A549 (cell line): ENCODE data around the gene LLGL2. TPM values are rescaled to one million over a fixed set of nuclear protein-coding genes. Genes with fewer than 3 reads are reported as not detected.

Source experiments
- ATAC-seq, 2 experiments: fragments of 200-7000 bp in 1 of 2; fragments of >200 bp in 1 of 2; cut with Nextera tagmentation in 1 of 2; cut with Tn5 transposase in 1 of 2; 3 replicates each; pipeline versions ENCODE4 v1.8.0 to v1.9.1; 2018 to 2020; ENCODE audit warnings: mild to moderate bottlenecking in 1 of 2, moderate library complexity in 1 of 2
- CTCF ChIA-PET: fragments of 300-600 bp; sonication (Branson Sonifier 250); formaldehyde crosslinking; extraction: SDS; loops from one replicate; lab custom pipeline; 2021; ENCODE audit warnings: antibody characterized with exemption, inconsistent platforms; lab: Yijun Ruan, JAX
- POLR2A ChIA-PET: fragments of 350-600 bp; formaldehyde crosslinking; extraction: SDS; loops from one replicate; lab custom pipeline; 2021; ENCODE audit warnings: antibody characterized with exemption, inconsistent platforms; lab: Yijun Ruan, JAX
- DNase-seq, 2 experiments: peaks; one replicate each; pipeline versions ENCODE4 v3.0.0 to v3.0.0-alpha.2; 2011 to 2016; ENCODE audit warnings: low read depth in 1 of 2, low spot score in 1 of 2
- FAIRE-seq: peaks from 2 replicates; lab custom pipeline; 2011; peaks lifted over from hg19 to GRCh38; lab: Jason Lieb, UNC
- H3K27ac ChIP-seq, 2 experiments: fragments of >200 bp; sonication (Bioruptor Twin); formaldehyde crosslinking; 3 replicates each; pipeline ENCODE4 v1.5.1; 2016 to 2017
- H3K4me1 ChIP-seq: fragments of >200 bp; sonication (Bioruptor Twin); formaldehyde crosslinking; 3 replicates; pipeline ENCODE4 v1.6.1; 2016
- H3K4me2 ChIP-seq: fragments of >200 bp; sonication (Bioruptor Twin); formaldehyde crosslinking; 3 replicates; pipeline ENCODE4 v1.6.1; 2016
- H3K4me3 ChIP-seq: fragments of >200 bp; sonication (Bioruptor Twin); formaldehyde crosslinking; 3 replicates; pipeline ENCODE4 v1.5.1; 2016
- H3K9me3 ChIP-seq: fragments of >200 bp; sonication (Bioruptor Twin); formaldehyde crosslinking; 3 replicates; pipeline ENCODE4 v1.6.1; 2016
- BCL3 ChIP-seq: fragments of >200 bp; sonication (Bioruptor Twin); formaldehyde crosslinking; IDR thresholded peaks from 3 replicates; pipeline ENCODE4 v1.6.1; 2016
- CBX2 ChIP-seq: fragments of 200-600 bp; sonication (generic); IDR thresholded peaks from 2 replicates; pipeline ENCODE4 v1.6.1; 2016; ENCODE audit warnings: low read depth, mild to moderate bottlenecking, borderline replicate concordance
- CEBPB ChIP-seq, 2 experiments: fragments of >200 bp in 1 of 2; sonication (Bioruptor Twin) in 1 of 2; formaldehyde crosslinking in 1 of 2; IDR thresholded peaks; 2 replicates each; pipeline ENCODE4 v1.6.1; 2012 to 2016
- CHD2 ChIP-seq: fragments of 150-350 bp; IDR thresholded peaks from 2 replicates; pipeline ENCODE4 v1.6.1; 2014; ENCODE audit warnings: low read length; ENCODE audit not compliant: partially characterized antibody
- EHF ChIP-seq: fragments of 250-450 bp; sonication (Bioruptor Pico); IDR thresholded peaks from 2 replicates; pipeline ENCODE4 v1.5.0; 2020; ENCODE audit warnings: mild to moderate bottlenecking
- EP300 ChIP-seq, 2 experiments: fragments of >200 bp; sonication (Bioruptor Twin); formaldehyde crosslinking; IDR thresholded peaks; 2 replicates in 1 of 2; 3 replicates in 1 of 2; pipeline ENCODE4 v1.6.1; 2016 to 2017
- ESRRA ChIP-seq: fragments of 150-350 bp; IDR thresholded peaks from 2 replicates; pipeline ENCODE4 v1.6.1; 2014; ENCODE audit warnings: mild to moderate bottlenecking, low read length, borderline replicate concordance
- FOSB ChIP-seq: fragments of 250-450 bp; sonication (Bioruptor Pico); IDR thresholded peaks from 2 replicates; pipeline ENCODE4 v1.5.0; 2020; ENCODE audit warnings: mild to moderate bottlenecking, moderate library complexity
- GATA3 ChIP-seq: IDR thresholded peaks from 2 replicates; pipeline ENCODE4 v1.6.1; 2012; ENCODE audit warnings: borderline replicate concordance
- HDAC2 ChIP-seq: fragments of 200-600 bp; sonication (generic); IDR thresholded peaks from 2 replicates; pipeline ENCODE4 v1.6.1; 2016
- HES2 ChIP-seq: fragments of >200 bp; sonication (Bioruptor Twin); formaldehyde crosslinking; IDR thresholded peaks from 2 replicates; pipeline ENCODE4 v1.6.1; 2016
- HEYL ChIP-seq: fragments of 250-450 bp; sonication (Bioruptor Pico); IDR thresholded peaks from 2 replicates; pipeline ENCODE4 v1.8.0; 2021; ENCODE audit warnings: mild to moderate bottlenecking, moderate library complexity
- HMGXB4 ChIP-seq: fragments of 250-450 bp; sonication (Bioruptor Pico); IDR thresholded peaks from 2 replicates; pipeline ENCODE4 v1.5.0; 2021; ENCODE audit warnings: mild to moderate bottlenecking, moderate library complexity, borderline replicate concordance
- HOXB13 ChIP-seq: fragments of 250-450 bp; sonication (Bioruptor Pico); IDR thresholded peaks from 2 replicates; pipeline ENCODE4 v1.5.0; 2020; ENCODE audit warnings: low read depth, mild to moderate bottlenecking, moderate library complexity
- HOXB5 ChIP-seq: fragments of 250-450 bp; sonication (Bioruptor Pico); IDR thresholded peaks from 2 replicates; pipeline ENCODE4 v1.5.0; 2020; ENCODE audit warnings: mild to moderate bottlenecking, moderate library complexity
- MAFK ChIP-seq: fragments of 450-650 bp; IDR thresholded peaks from 2 replicates; pipeline ENCODE4 v1.6.1; 2014; ENCODE audit not compliant: partially characterized antibody
- MAX ChIP-seq: IDR thresholded peaks from 2 replicates; pipeline ENCODE4 v1.6.1; 2012
- MAZ ChIP-seq: fragments of 150-350 bp; IDR thresholded peaks from 2 replicates; pipeline ENCODE4 v1.6.1; 2014; ENCODE audit warnings: antibody characterized with exemption, low read depth, low read length, borderline replicate concordance
- MYC ChIP-seq: IDR thresholded peaks from 2 replicates; pipeline ENCODE4 v1.6.1; 2012; ENCODE audit warnings: mild to moderate bottlenecking, inconsistent platforms, low read length, improper control_type of control experiment, borderline replicate concordance
- NFE2L2 ChIP-seq: fragments of 150-350 bp; conservative IDR thresholded peaks from 2 replicates; pipeline ENCODE4 v1.6.1; 2014; ENCODE audit warnings: low read length
- POLR2AphosphoS2 ChIP-seq: conservative IDR thresholded peaks from 2 replicates; pipeline ENCODE4 v1.6.1; 2012; ENCODE audit warnings: low read length, improper control_type of control experiment, inconsistent platforms
- RARB ChIP-seq: fragments of 250-450 bp; sonication (Bioruptor Pico); IDR thresholded peaks from 2 replicates; pipeline ENCODE4 v1.8.0; 2021; ENCODE audit warnings: mild to moderate bottlenecking, moderate library complexity
- RCOR1 ChIP-seq: fragments of 150-350 bp; IDR thresholded peaks from 2 replicates; pipeline ENCODE4 v1.6.1; 2014; ENCODE audit warnings: antibody characterized with exemption, low read length, low read depth
- TFCP2L1 ChIP-seq: fragments of 250-450 bp; sonication (Bioruptor Pico); IDR thresholded peaks from 2 replicates; pipeline ENCODE4 v1.5.0; 2021; ENCODE audit warnings: mild to moderate bottlenecking
- TP53 ChIP-seq: fragments of 250-450 bp; sonication (Bioruptor Pico); IDR thresholded peaks from 2 replicates; pipeline ENCODE4 v1.5.0; 2021; ENCODE audit warnings: mild to moderate bottlenecking, moderate library complexity
- ZFP36 ChIP-seq: fragments of 450-650 bp; IDR thresholded peaks from 2 replicates; pipeline ENCODE4 v1.6.1; 2014; ENCODE audit warnings: borderline replicate concordance; ENCODE audit not compliant: partially characterized antibody
- ZNF302 ChIP-seq: fragments of 250-450 bp; sonication (Bioruptor Pico); IDR thresholded peaks from 2 replicates; pipeline ENCODE4 v1.9.0; 2021; ENCODE audit warnings: inconsistent platforms, mild to moderate bottlenecking, moderate library complexity
- ZSCAN20 ChIP-seq: fragments of 250-450 bp; sonication (Bioruptor Pico); IDR thresholded peaks from 2 replicates; pipeline ENCODE4 v1.8.0; 2022; ENCODE audit warnings: mild to moderate bottlenecking, moderate library complexity
- WGBS: methylation state at CpG from one replicate; pipeline ENCODE4 v1.1.6; 2017; ENCODE audit errors: missing lambda C conversion rate; 5-methylcytosine and 5-hydroxymethylcytosine counted together
- polyA plus RNA-seq, 4 experiments: library from polyadenylated mRNA; depleted of rRNA in 3 of 4; stranded (reverse); fragments of >200 nt; fragmentation: RNase III in 1 of 4; extraction: RNeasy Plus Mini Kit Qiagen cat#74134 plus additional on column Dnase treatment in 1 of 4; gene quantifications; 2 replicates in 3 of 4; 3 replicates in 1 of 4; pipeline ENCODE4 v1.2.3, GENCODE V29; 2011 to 2017

Gene LLGL2
- polyA plus RNA-seq, 2 of the 4 experiments (the other 2 are of a cell fraction): 18.9 to 35.0 TPM

- ATAC-seq (no peak), FAIRE-seq (no peak), DNase-seq (no peak)
- no peak overlapping the region for H3K4me2 ChIP-seq
- CTCF ChIA-PET: interaction anchor here (0.6 to 1.4 kb wide), 4 partner anchors 9 to 60 kb away, joined by 3 to 6 read pairs (median 4); partner anchors contain the start of gene SMIM5
- no peak for TF ChIP-seq POLR2AphosphoS2
- TF ChIP-seq TFCP2L1 (CRISPR knock-in tag): no peak
- TF ChIP-seq EHF (CRISPR knock-in tag): no peak
- no peak for TF ChIP-seq MAZ
- TF ChIP-seq RARB (CRISPR knock-in tag): no peak
- no peak for TF ChIP-seq HOXB13 (CRISPR knock-in tag)
- TF ChIP-seq HDAC2: no peak
- TF ChIP-seq FOSB (CRISPR knock-in tag): no peak
- no peak for TF ChIP-seq HOXB5 (CRISPR knock-in tag)
- no peak for TF ChIP-seq RCOR1
- no peak for TF ChIP-seq CEBPB (IDR thresholded peaks at IDR 0.05)
- TF ChIP-seq CHD2: no peak
- TF ChIP-seq ZSCAN20 (CRISPR knock-in tag): no peak
- TF ChIP-seq ZFP36: no peak
- no peak overlapping the region for H3K27ac ChIP-seq
- H3K4me3 ChIP-seq: no peak overlapping the region
- 92% methylated on average over 32 of the region's 39 CpGs for WGBS
- POLR2A ChIA-PET: no interaction called here
- H3K9me3 ChIP-seq: no peaks in the 10 kb centered on the region
- H3K4me1 ChIP-seq: no peaks in the 10 kb centered on the region
These were observed 47.4 kb downstream of the LLGL2 start for GRCh38 chr17:75572713-75573539.

GRCh38 chr17:75573540-75573957 lies 48.1 kb downstream of the LLGL2 start:
- no peak overlapping the region for H3K4me2 ChIP-seq
- no peak for ATAC-seq
- ChIA-PET CTCF (interaction anchor here (0.7 to 0.9 kb wide), 2 partner anchors 15 to 28 kb away, joined by 3 read pairs; no protein-coding TSS in a partner anchor), POLR2A (no interaction called here)
- no peaks in the 10 kb centered on the region for H3K4me1 ChIP-seq
- 95% methylated on average over 7 of the region's 16 CpGs for WGBS
- H3K27ac ChIP-seq: no peak overlapping the region
- FAIRE-seq: no peak
- DNase-seq: no peak
- TF ChIP-seq BCL3 (no peak), HEYL (CRISPR knock-in tag) (no peak), ESRRA (no peak), EP300 (IDR thresholded peaks at IDR 0.05) (no peak), MAFK (no peak), CBX2 (no peak), ZNF302 (CRISPR knock-in tag) (no peak), CHD2 (no peak), HES2 (no peak), MAZ (no peak), RARB (CRISPR knock-in tag) (no peak), MAX (no peak), TP53 (CRISPR knock-in tag) (no peak), MYC (no peak), CEBPB (IDR thresholded peaks at IDR 0.05) (no peak), NFE2L2 (no peak), GATA3 (no peak), HMGXB4 (CRISPR knock-in tag) (no peak)
- no peak overlapping the region for H3K4me3 ChIP-seq
- no peaks in the 10 kb centered on the region for H3K9me3 ChIP-seq
